Gastroesophageal sphincter (tissue), 4 donors: ENCODE measurements around the gene SERPINA9. TPM values are rescaled to one million over a fixed set of nuclear protein-coding genes. Genes with fewer than 3 reads are reported as not detected.

Source experiments
- ATAC-seq: fragments of 150-250 bp; one replicate; pipeline ENCODE4 v1.9.1; 2016; ENCODE audit warnings: mild to moderate bottlenecking, moderate library complexity
- H3K27ac ChIP-seq, 4 donors: fragments of 200-600 bp; sonication (generic) in 3 of 4; 1 replicate in 3 of 4; 2 replicates in 1 of 4; pipeline ENCODE4 v1.5.1; 2016 to 2019
- H3K27me3 ChIP-seq: fragments of 200-600 bp; sonication (generic); one replicate; pipeline ENCODE4 v1.5.1; 2019
- H3K36me3 ChIP-seq, 2 donors: fragments of 200-600 bp; sonication (generic); one replicate each; pipeline ENCODE4 v1.5.1; 2019; ENCODE audit warnings: control low read depth in 1 of 2
- H3K4me1 ChIP-seq, 3 donors: fragments of 200-600 bp; sonication (generic); 1 replicate in 2 of 3; 2 replicates in 1 of 3; pipeline ENCODE4 v1.5.1; 2016 to 2019; ENCODE audit warnings: control low read depth in 2 of 3
- H3K4me3 ChIP-seq, 2 donors: fragments of 200-600 bp; sonication (generic); one replicate each; pipeline ENCODE4 v1.5.1; 2019; ENCODE audit warnings: mild to moderate bottlenecking in 1 of 2, moderate library complexity in 1 of 2
- H3K9me3 ChIP-seq, 3 donors: fragments of 200-600 bp; sonication (generic); one replicate each; pipeline ENCODE4 v1.5.1; 2017 to 2019; ENCODE audit warnings: control low read depth in 2 of 3
- CTCF ChIP-seq, 4 experiments: fragments of 200-600 bp in 2 of 4; fragments of 450-650 bp in 2 of 4; sonication (generic) in 1 of 4; IDR thresholded peaks; one replicate each; pipeline ENCODE4 v1.5.1; 2017 to 2019; ENCODE audit warnings: antibody characterized with exemption in 4 of 4, mild to moderate bottlenecking in 2 of 4, moderate library complexity in 2 of 4
- EP300 ChIP-seq: sonication (generic); formaldehyde crosslinking; IDR thresholded peaks from one replicate; pipeline ENCODE4 v1.6.1; 2017; ENCODE audit warnings: antibody characterized with exemption, mild to moderate bottlenecking
- POLR2A ChIP-seq, 2 donors: fragments of 450-650 bp; IDR thresholded peaks; one replicate each; pipeline ENCODE4 v1.6.1; 2017; ENCODE audit warnings: antibody characterized with exemption in 2 of 2, mild to moderate bottlenecking in 2 of 2, moderate library complexity in 1 of 2
- POLR2AphosphoS5 ChIP-seq: sonication (generic); formaldehyde crosslinking; IDR thresholded peaks from one replicate; pipeline ENCODE4 v1.6.1; 2017; ENCODE audit warnings: antibody characterized with exemption
- WGBS, 2 donors: methylation state at CpG; one replicate each; pipeline ENCODE4 v1.1.5; 2018; ENCODE audit warnings: low coverage in 1 of 2; 5-methylcytosine and 5-hydroxymethylcytosine counted together
- total RNA-seq, 4 donors: library from RNA; depleted of rRNA; stranded (reverse); fragments of >200 nt; gene quantifications; one replicate each; pipeline ENCODE4 v1.1.0, GENCODE V29; 2016

The SERPINA9 gene
- total RNA-seq, 4 donors from 2014 or later: not detected

- H3K4me3 ChIP-seq: no peak overlapping the region
- no peak overlapping the region for H3K27ac ChIP-seq
- TF ChIP-seq POLR2AphosphoS5: no peak
- TF ChIP-seq EP300: no peak
- no peak for TF ChIP-seq CTCF (IDR thresholded peaks at IDR 0.05)
- H3K27me3 ChIP-seq: peaks cover 25% of the 10 kb centered on the region
- H3K4me1 ChIP-seq: peaks cover 0 to 7% (median 0%) of the 10 kb centered on the region in 3 donors
- H3K36me3 ChIP-seq: no peaks in the 10 kb centered on the region
- H3K9me3 ChIP-seq: no peaks in the 10 kb centered on the region
- 0 to 45% methylated on average over 4 to 10 of the region's 14 CpGs for WGBS, 2 donors
- no peak for ATAC-seq
Observed at GRCh38 chr14:94448071-94448808, 27.8 kb downstream of the SERPINA9 start.

DNA sequence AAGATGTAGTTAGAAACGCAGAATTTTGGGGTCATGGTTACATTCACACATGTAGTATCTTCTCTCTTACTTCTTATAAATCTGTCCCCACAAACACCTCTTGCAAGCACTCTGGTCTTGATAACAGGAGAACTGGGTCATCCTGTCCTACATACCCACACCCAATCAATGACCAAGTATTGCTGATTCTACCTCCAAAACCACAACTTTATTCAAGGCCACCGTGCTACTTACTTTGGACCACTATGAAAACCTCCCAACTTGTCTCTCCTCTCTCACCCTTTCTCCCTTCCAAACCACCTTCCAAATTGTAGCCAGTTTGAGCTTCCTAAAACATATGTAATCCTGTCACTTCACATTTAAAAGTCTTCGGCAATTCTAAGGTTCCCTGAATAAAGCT, 28.8 kb downstream of the SERPINA9 start:
- 61 to 69% methylated on average over 3 of the region's 3 CpGs for WGBS, 2 donors
- Histone ChIP-seq H3K27me3 (peaks cover 22% of the 10 kb centered on the region), H3K4me1 (peaks cover 0 to 7% (median 0%) of the 10 kb centered on the region in 3 donors), H3K27ac (no peak overlapping the region), H3K4me3 (no peak overlapping the region), H3K36me3 (no peaks in the 10 kb centered on the region), H3K9me3 (no peaks in the 10 kb centered on the region)
- TF ChIP-seq POLR2AphosphoS5: no peak
- no peak for TF ChIP-seq CTCF (IDR thresholded peaks at IDR 0.05)
- TF ChIP-seq POLR2A (IDR thresholded peaks at IDR 0.05): no peak
- ATAC-seq: no peak

DNA sequence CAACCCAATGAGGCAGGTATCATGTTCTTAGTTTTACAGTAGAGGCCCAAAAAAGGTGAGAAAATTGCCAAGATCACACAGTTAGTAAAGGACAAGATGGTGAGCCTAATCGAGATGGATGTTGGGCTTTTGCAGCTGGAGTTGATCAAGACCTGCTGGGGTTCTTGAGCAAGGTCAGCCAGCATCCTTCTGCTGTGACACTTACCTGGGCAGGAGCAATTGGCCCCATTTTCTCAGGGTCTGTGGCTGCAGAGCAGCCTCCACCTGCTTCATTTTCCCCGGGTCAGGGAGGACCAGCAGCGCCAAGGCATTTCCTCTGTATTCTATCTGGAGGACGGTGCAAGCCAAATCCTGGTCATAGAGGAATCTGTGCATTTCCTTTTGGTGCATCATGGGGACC, 29.9 kb downstream of the SERPINA9 start:
- H3K27me3 ChIP-seq: peaks cover 12% of the 10 kb centered on the region
- no peaks in the 10 kb centered on the region for H3K36me3 ChIP-seq
- H3K27ac ChIP-seq: no peak overlapping the region
- H3K4me3 ChIP-seq: no peak overlapping the region
- no peak for TF ChIP-seq POLR2AphosphoS5
- TF ChIP-seq POLR2A (IDR thresholded peaks at IDR 0.05): no peak
- TF ChIP-seq EP300: no peak
- TF ChIP-seq CTCF (IDR thresholded peaks at IDR 0.05): no peak
- peaks cover 0 to 7% (median 0%) of the 10 kb centered on the region in 3 donors for H3K4me1 ChIP-seq
- no peak for ATAC-seq
- 86% methylated on average over 1 of the region's 4 CpGs; no CpG with 5 or more reads in 1 of the 2 donors for WGBS, 2 donors
- no peaks in the 10 kb centered on the region for H3K9me3 ChIP-seq

DNA sequence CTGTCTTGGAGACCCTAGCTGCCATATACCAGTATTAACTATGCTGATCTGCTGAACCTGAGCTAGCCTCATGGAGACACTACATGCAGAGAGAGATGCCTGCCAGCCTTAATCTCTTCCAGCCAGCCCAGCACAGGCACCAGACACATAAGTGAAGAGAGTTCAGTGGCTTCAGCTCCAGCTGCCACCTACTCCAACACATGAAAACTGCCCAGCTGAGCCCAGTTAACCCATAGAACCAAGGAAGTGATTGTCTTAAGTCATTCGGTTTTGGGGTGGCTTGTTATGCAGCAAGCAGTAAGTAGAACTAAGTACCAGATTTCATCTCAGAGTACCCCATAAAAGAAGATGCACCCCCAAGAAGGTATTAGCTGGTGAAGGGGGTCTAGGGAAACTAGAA, 31.0 kb downstream of the SERPINA9 start:
- Histone ChIP-seq H3K9me3 (no peaks in the 10 kb centered on the region), H3K4me3 (no peak overlapping the region), H3K27ac (no peak overlapping the region), H3K27me3 (peaks cover 10% of the 10 kb centered on the region), H3K36me3 (no peaks in the 10 kb centered on the region), H3K4me1 (peaks cover 0 to 7% (median 0%) of the 10 kb centered on the region in 3 donors)
- 63% methylated on average over 1 of the region's 1 CpG; no CpG with 5 or more reads in 1 of the 2 donors for WGBS, 2 donors
- TF ChIP-seq POLR2A (IDR thresholded peaks at IDR 0.05): no peak
- TF ChIP-seq EP300: no peak
- TF ChIP-seq CTCF (IDR thresholded peaks at IDR 0.05): no peak
- no peak for TF ChIP-seq POLR2AphosphoS5
- ATAC-seq: no peak

DNA sequence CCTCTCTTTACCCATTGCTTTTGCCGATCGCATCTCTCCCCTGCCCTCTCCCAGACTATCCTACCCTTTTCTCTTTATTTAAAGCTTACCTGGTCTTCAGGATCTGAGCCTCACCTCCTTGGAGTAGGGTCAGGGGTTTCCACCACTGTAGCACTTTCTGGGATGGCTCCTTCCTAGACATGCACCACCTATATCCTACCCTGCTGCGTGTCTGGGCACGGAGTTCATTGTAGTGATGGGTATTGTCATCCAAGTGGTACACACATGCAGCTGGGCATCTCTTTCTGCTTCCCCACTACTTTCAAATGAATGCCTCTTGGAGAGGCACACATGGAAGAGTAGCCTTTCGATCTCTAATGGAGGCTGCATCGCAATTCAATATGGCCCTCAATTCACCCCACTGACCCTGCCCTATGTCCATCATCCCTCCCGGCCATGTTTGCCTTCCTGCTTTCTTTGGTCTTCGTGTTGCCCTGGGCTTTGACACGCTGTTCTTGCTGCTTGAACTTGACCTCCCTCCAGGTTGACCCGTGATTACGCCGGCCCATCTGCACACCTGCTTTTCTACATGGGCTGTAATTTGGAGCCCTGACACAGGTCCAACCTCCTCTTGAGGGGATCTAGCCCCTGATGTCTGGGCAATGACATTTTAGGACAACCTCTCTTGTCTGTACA, 34.3 kb downstream of the SERPINA9 start:
- Histone ChIP-seq H3K4me1 (no peaks in the 10 kb centered on the region), H3K4me3 (no peak overlapping the region), H3K9me3 (no peaks in the 10 kb centered on the region), H3K27ac (no peak overlapping the region), H3K27me3 (peaks cover 19% of the 10 kb centered on the region), H3K36me3 (no peaks in the 10 kb centered on the region)
- WGBS, 2 donors: 86 to 89% methylated on average over 8 to 11 of the region's 12 CpGs
- no peak for ATAC-seq
- TF ChIP-seq CTCF (IDR thresholded peaks at IDR 0.05) (no peak), EP300 (no peak), POLR2AphosphoS5 (no peak), POLR2A (IDR thresholded peaks at IDR 0.05) (no peak)
